ENCODE measurements around the gene SREBF2. TPM values are rescaled to one million over a fixed set of nuclear protein-coding genes. Genes with fewer than 3 reads are reported as not detected.

SREBF2 gene
- total and polyA plus RNA-seq, 2 of the 8 experiments (the other 6 are each of a cell fraction or from before 2014, with no cell fraction given) = 125 to 144 TPM

- DNase-seq (ENCODE audit: low read depth in 1 of 2, low spot score in 2 of 2) (no peak), FAIRE-seq (no peak)
- H3K9me3 ChIP-seq (ENCODE audit: insufficient read depth in 2 of 2, low read depth in 1 of 2, low read length in 1 of 2) = no peaks in the 10 kb centered on the region
- no peak overlapping the region for H3K9ac ChIP-seq (replicated peaks in 1 of 4; ENCODE audit: extremely low read depth in 1 of 4, low read depth in 3 of 4, low read length in 3 of 4)
- H4K91ac ChIP-seq (replicated peaks; ENCODE audit: insufficient read length, low read length) = no peak overlapping the region
- no peak overlapping the region for H2BK20ac ChIP-seq (ENCODE audit: low read length)
- CTCF ChIA-PET (ENCODE audit: partially characterized antibody) = interaction anchor here (0.6 to 2.9 kb wide), 4 partner anchors 10 to 23 kb away, joined by 3 to 10 read pairs (median 4); no protein-coding TSS in a partner anchor
- no peaks in the 10 kb centered on the region for H3K79me2 ChIP-seq (ENCODE audit: control insufficient read depth in 1 of 2, insufficient read depth in 2 of 2, low read length in 2 of 2)
- WGBS, 2 experiments (ENCODE audit: extremely low coverage in 1 of 2, insufficient coverage in 1 of 2, insufficient read length in 1 of 2, insufficient replicate concordance in 2 of 2, low coverage in 1 of 2, low lambda C conversion rate in 2 of 2, missing lambda C conversion rate in 1 of 2) = 85% methylated on average over 22 of the region's 23 CpGs; no CpG with 5 or more reads in 1 of the 2 experiments
- H2BK120ac ChIP-seq (replicated peaks; ENCODE audit: low read depth, low read length) = no peak overlapping the region
- H2AFZ ChIP-seq (ENCODE audit: low read length) = no peak overlapping the region
- H3K4me3 ChIP-seq (ENCODE audit: extremely low read depth in 1 of 4, insufficient read depth in 2 of 4, low read depth in 3 of 4, low read length in 4 of 4) = no peak overlapping the region
- H2AK5ac ChIP-seq (ENCODE audit: low read depth, low read length) = no peak overlapping the region
- H4K20me1 ChIP-seq (replicated peaks in 1 of 2; ENCODE audit: control insufficient read depth in 1 of 2, insufficient read depth in 2 of 2, low read length in 2 of 2) = peaks cover 0 to 16% of the 10 kb centered on the region in 2 experiments
- no peak overlapping the region for H4K5ac ChIP-seq (ENCODE audit: insufficient read length, low read depth, low read length)
- peaks cover 44 to 87% (median 76%) of the 10 kb centered on the region in 4 experiments for H3K27me3 ChIP-seq (replicated peaks in 1 of 4; ENCODE audit: control insufficient read depth in 3 of 4, extremely low read depth in 1 of 4, insufficient read depth in 3 of 4, low read length in 3 of 4)
- H3K18ac ChIP-seq (ENCODE audit: extremely low read depth, low read length) = no peak overlapping the region
- H3K36me3 ChIP-seq (ENCODE audit: control insufficient read depth in 2 of 4, insufficient read depth in 4 of 4, low read length in 3 of 4) = peaks cover 0 to 5% (median 0%) of the 10 kb centered on the region in 4 experiments; a peak in 1 of 8 replicates
- POLR2A ChIA-PET (ENCODE audit: partially characterized antibody) = interaction anchor here (0.6 to 1.8 kb wide), 2 partner anchors 10 to 13 kb away, joined by 3 to 5 read pairs; no protein-coding TSS in a partner anchor
- no peak overlapping the region for H2BK5ac ChIP-seq (ENCODE audit: low read depth, low read length)
- peaks cover 12% of the 10 kb centered on the region; the same call in 1 of the 2 replicates for H3K23me2 ChIP-seq (ENCODE audit: low read depth, low read length)
- H3K4ac ChIP-seq (replicated peaks; ENCODE audit: insufficient read length, low read depth, low read length) = no peak overlapping the region
- 0 out of 2 replicates have a peak overlapping the region, but pooled peaks have one; percentile 48 for H2BK15ac ChIP-seq (ENCODE audit: low read length)
- no peak overlapping the region for H3K14ac ChIP-seq (ENCODE audit: insufficient read length)
- H3K79me1 ChIP-seq (ENCODE audit: low read depth, low read length) = no peaks in the 10 kb centered on the region
- no peak overlapping the region for H3K23ac ChIP-seq (ENCODE audit: insufficient read length)
- no peak overlapping the region for H4K8ac ChIP-seq (ENCODE audit: extremely low read depth, insufficient read depth, low read length)
- H3K4me1 ChIP-seq (replicated peaks in 1 of 4; ENCODE audit: control insufficient read depth in 3 of 4, insufficient read depth in 4 of 4, low read length in 3 of 4) = peaks cover 0 to 20% (median 13%) of the 10 kb centered on the region in 4 experiments; a peak in 6 of 7 replicates
- H3K56ac ChIP-seq (replicated peaks; ENCODE audit: insufficient read length, low read depth, low read length) = no peak overlapping the region
- no peak overlapping the region; a peak in 1 of 4 replicates for H3K4me2 ChIP-seq (ENCODE audit: insufficient read depth in 1 of 2, low read depth in 2 of 2, low read length in 2 of 2)
- no peak overlapping the region for H3K27ac ChIP-seq (ENCODE audit: low read depth, low read length)
- TF ChIP-seq CREB1 (IDR thresholded peaks at IDR 0.05) = no peak
- no peak for TF ChIP-seq EZH2 (IDR thresholded peaks at IDR 0.05; ENCODE audit: low read depth, low read length, severe bottlenecking)
- TF ChIP-seq SIN3A (conservative IDR thresholded peaks at IDR 0.05 in 1 of 2, IDR thresholded peaks at IDR 0.05 in 1 of 2; ENCODE audit: low read depth in 1 of 2, low read length in 2 of 2) = no peak
- TF ChIP-seq CTBP2 (IDR thresholded peaks at IDR 0.05; ENCODE audit: borderline replicate concordance, insufficient read depth, insufficient read length, low read length) = no peak
- no peak for TF ChIP-seq SUZ12 (IDR thresholded peaks at IDR 0.05; ENCODE audit: low read length)
- peak overlapping the region; percentile 55; the same call in 1 of the 2 replicates for H2BK12ac ChIP-seq (ENCODE audit: low read depth, low read length)
These were observed 85.2 kb downstream of the SREBF2 start for GRCh38 chr22:41917903-41918791.

All from H1 (cell line).